ENCODE data around the gene KLB. TPM values are rescaled to one million over a fixed set of nuclear protein-coding genes. Genes with fewer than 3 reads are reported as not detected.

KLB gene
- total RNA-seq, 1 experiment from 2014 or later: not detected

Other genes with a start within 250 kb of the KLB start
- 13.5 and 39.9 TPM in 2 replicates for gene WDR19, start 224.4 kb upstream of the KLB start, total RNA-seq (2014; rRNA removed; shearing (Covaris generic))
- 54.0 and 72.4 TPM in 2 replicates for gene RFC1, start 40.6 kb upstream of the KLB start, total RNA-seq (2014; rRNA removed; shearing (Covaris generic))
- 1,323 and 3,007 TPM in 2 replicates for gene RPL9, start 52.0 kb downstream of the KLB start, total RNA-seq (2014; rRNA removed; shearing (Covaris generic))
- 9.2 and 12.5 TPM in 2 replicates for gene LIAS, start 52.1 kb downstream of the KLB start, total RNA-seq (2014; rRNA removed; shearing (Covaris generic))
- gene UGDH, start 120.5 kb downstream of the KLB start, total RNA-seq (2014; rRNA removed; shearing (Covaris generic)): 71.1 and 82.8 TPM in 2 replicates
- gene SMIM14, start 231.9 kb downstream of the KLB start, total RNA-seq (2014; rRNA removed; shearing (Covaris generic)): 26.5 and 30.7 TPM in 2 replicates

Measured in A172 (cell line).